ENCODE data around the gene PHF14. TPM values are rescaled to one million over a fixed set of nuclear protein-coding genes. Genes with fewer than 3 reads are reported as not detected.
A peak's percentile ranks its signal among the peaks of the same experiment; 100 is the strongest.
"Not testable (repeated sequence)": the region's sequence is repeated elsewhere in the genome, so short reads cannot be mapped to it uniquely, and the experiment has no call there.

Gene PHF14
- polyA plus RNA-seq, 2 of the 4 experiments (the other 2 are of a cell fraction): 36.7 to 48.0 TPM

- H3K4me1 ChIP-seq: peaks cover 15% of the 10 kb centered on the region; the same call in 2 of the 3 replicates
- no peaks in the 10 kb centered on the region for H3K9me3 ChIP-seq
- POLR2A ChIA-PET: interaction anchor here (1.1 to 2.5 kb wide), 2 partner anchors 10 to 33 kb away, joined by 5 to 64 read pairs; partner anchors contain the start of gene PHF14
- WGBS (ENCODE audit: missing lambda C conversion rate): 23% methylated on average over 18 of the region's 18 CpGs
- FAIRE-seq (no peak), DNase-seq (ENCODE audit: low read depth in 1 of 2, low spot score in 1 of 2) (peak in 1 of 2 experiments; percentile 9), ATAC-seq (peak in 1 of 2 experiments; percentile 22; a peak in 1 of 6 replicates)
- CTCF ChIA-PET: interaction anchor here (0.8 to 1.5 kb wide), 5 partner anchors 8 to 317 kb away, joined by 3 to 5 read pairs (median 3); no protein-coding TSS in a partner anchor
- H3K4me3 ChIP-seq: peak overlapping the region; percentile 72
- TF ChIP-seq PHF8 (IDR thresholded peaks at IDR 0.05; ENCODE audit: borderline replicate concordance, low read depth) (peak; percentile 7; the same call in 1 of the 2 replicates), FOSB (CRISPR knock-in tag; IDR thresholded peaks at IDR 0.05) (no peak)
- H3K4me2 ChIP-seq: peak overlapping the region; percentile 99
- H3K27ac ChIP-seq: peak overlapping the region; percentile 88 to 91
These were observed 32.8 kb upstream of the PHF14 start for GRCh38 chr7:10940704-10941355.

GRCh38 chr7:10950494-10950893 is 23.2 kb upstream of the PHF14 start:
- FAIRE-seq (no peak), ATAC-seq (no peak), DNase-seq (ENCODE audit: low read depth in 1 of 2, low spot score in 1 of 2) (no peak)
- H3K9me3 ChIP-seq: peaks cover 4% of the 10 kb centered on the region; the same call in 1 of the 3 replicates
- no peak overlapping the region for H3K4me2 ChIP-seq
- TF ChIP-seq HOXB13 (CRISPR knock-in tag; IDR thresholded peaks at IDR 0.05; ENCODE audit: low read depth) (no peak), RFX5 (IDR thresholded peaks at IDR 0.05) (no peak), HMGXB4 (CRISPR knock-in tag; IDR thresholded peaks at IDR 0.05; ENCODE audit: borderline replicate concordance) (no peak), POLR2AphosphoS2 (conservative IDR thresholded peaks at IDR 0.05; ENCODE audit: low read length) (no peak), NFE2L2 (conservative IDR thresholded peaks at IDR 0.05; ENCODE audit: low read length) (no peak), ATOH8 (CRISPR knock-in tag; IDR thresholded peaks at IDR 0.05; ENCODE audit: low read depth) (no peak), ZFP36 (IDR thresholded peaks at IDR 0.05; ENCODE audit: borderline replicate concordance, partially characterized antibody) (no peak), NPAS2 (CRISPR knock-in tag; IDR thresholded peaks at IDR 0.05; ENCODE audit: borderline replicate concordance) (no peak), POLR2A (IDR thresholded peaks at IDR 0.05; ENCODE audit: low read length) (no peak), MYC (IDR thresholded peaks at IDR 0.05; ENCODE audit: borderline replicate concordance, low read length) (no peak), RCOR1 (IDR thresholded peaks at IDR 0.05; ENCODE audit: low read depth, low read length) (no peak), CHD4 (IDR thresholded peaks at IDR 0.05; ENCODE audit: borderline replicate concordance) (no peak), PBX3 (IDR thresholded peaks at IDR 0.05) (no peak)
- 0% methylated on average over 2 of the region's 2 CpGs for WGBS (ENCODE audit: missing lambda C conversion rate)
- H3K4me1 ChIP-seq: no peaks in the 10 kb centered on the region
- ChIA-PET POLR2A (no interaction called here), CTCF (no interaction called here)
- no peak overlapping the region for H3K27ac ChIP-seq
- no peak overlapping the region for H3K4me3 ChIP-seq

GRCh38 chr7:10950974-10951578 is 22.6 kb upstream of the PHF14 start:
- H3K4me2 ChIP-seq; ATAC-seq; POLR2A ChIA-PET; DNase-seq (ENCODE audit: low read depth in 1 of 2, low spot score in 1 of 2); FAIRE-seq; H3K4me3 ChIP-seq; H3K4me1 ChIP-seq; CTCF ChIA-PET; H3K9me3 ChIP-seq; H3K27ac ChIP-seq: not testable (repeated sequence)
- 18% methylated on average over 4 of the region's 4 CpGs for WGBS (ENCODE audit: missing lambda C conversion rate)

Data from A549 (cell line).